GM12878 (cell line): Measurements from ENCODE around the gene KRT71. TPM values are rescaled to one million over a fixed set of nuclear protein-coding genes. Genes with fewer than 3 reads are reported as not detected.

Experiments used
- ATAC-seq: fragments of 200-7000 bp; cut with Tn5 transposase; 3 replicates; pipeline ENCODE4 v1.9.1; 2020; ENCODE audit warnings: mild to moderate bottlenecking, moderate library complexity
- BruUV-seq: library from RNA; stranded (reverse); fragments of 400-500 nt; replicated peaks from 2 replicates; lab custom pipeline; 2021; lab: Mats Ljungman, UMichigan
- CTCF ChIA-PET: fragments of 300-600 bp; sonication (Branson Sonifier 250); formaldehyde crosslinking; extraction: SDS; loops from one replicate; lab custom pipeline; 2021; ENCODE audit warnings: inconsistent platforms; lab: Yijun Ruan, JAX
- POLR2A ChIA-PET: fragments of 350-600 bp; formaldehyde crosslinking; extraction: SDS; loops from one replicate; lab custom pipeline; 2021; ENCODE audit warnings: inconsistent platforms; lab: Charles Lee
- RAD21 ChIA-PET: fragments of 300-600 bp; sonication (Branson Sonifier 250); formaldehyde crosslinking; loops from one replicate; lab custom pipeline; 2023; ENCODE audit warnings: antibody characterized with exemption; ENCODE audit not compliant: unreplicated experiment; lab: Charles Lee
- SMC1A ChIA-PET: fragments of 300-600 bp; sonication (Branson Sonifier 250); formaldehyde crosslinking; loops from one replicate; lab custom pipeline; 2023; ENCODE audit not compliant: unreplicated experiment, uncharacterized antibody; lab: Charles Lee
- DNase-seq: peaks from one replicate; pipeline ENCODE4 v3.0.0-alpha.2; 2011; ENCODE audit warnings: low read depth, low spot score
- FAIRE-seq: peaks from 3 replicates; lab custom pipeline; 2011; peaks lifted over from hg19 to GRCh38; lab: Jason Lieb, UNC
- H2AFZ ChIP-seq: 2 replicates; pipeline ENCODE4 v1.6.0; 2011; ENCODE audit warnings: low read depth, low read length, control low read depth; ENCODE audit not compliant: control insufficient read depth
- H3K27ac ChIP-seq: 2 replicates; pipeline ENCODE4 v1.5.1; 2011; ENCODE audit warnings: control low read depth; ENCODE audit not compliant: control insufficient read depth, insufficient read depth
- H3K27me3 ChIP-seq, 2 experiments: replicated peaks in 1 of 2; 2 replicates each; pipeline versions ENCODE4 v1.6.0 to v1.6.1; 2011; ENCODE audit warnings: low read length in 1 of 2; ENCODE audit not compliant: control insufficient read depth in 2 of 2, insufficient read depth in 2 of 2
- H3K36me3 ChIP-seq, 2 experiments: 2 replicates each; pipeline ENCODE4 v1.5.1; 2011; ENCODE audit warnings: low read length in 1 of 2; ENCODE audit not compliant: control insufficient read depth in 2 of 2, insufficient read depth in 2 of 2
- H3K4me1 ChIP-seq: 2 replicates; pipeline ENCODE4 v1.6.1; 2011; ENCODE audit warnings: mild to moderate bottlenecking, low read length, moderate library complexity, mixed read lengths; ENCODE audit not compliant: control insufficient read depth, insufficient read depth
- H3K4me2 ChIP-seq: 2 replicates; pipeline ENCODE4 v1.6.0; 2011; ENCODE audit warnings: control low read depth; ENCODE audit not compliant: control insufficient read depth, insufficient read depth
- H3K4me3 ChIP-seq: fragments of 200-600 bp; sonication (generic); 2 replicates; pipeline ENCODE4 v1.5.1; 2016
- H3K79me2 ChIP-seq: 2 replicates; pipeline ENCODE4 v1.6.0; 2011; ENCODE audit warnings: low read length; ENCODE audit not compliant: control insufficient read depth, insufficient read depth
- H3K9ac ChIP-seq: 2 replicates; pipeline ENCODE4 v1.8.0; 2011; ENCODE audit warnings: low read length, control low read depth, mixed read lengths; ENCODE audit not compliant: control insufficient read depth, insufficient read depth
- H3K9me3 ChIP-seq: replicated peaks from 3 replicates; pipeline ENCODE4 v1.5.1; 2011; ENCODE audit warnings: mild to moderate bottlenecking, low read length; ENCODE audit not compliant: control insufficient read depth, insufficient read depth
- H4K20me1 ChIP-seq: 2 replicates; pipeline ENCODE4 v1.6.0; 2011; ENCODE audit not compliant: control insufficient read depth, insufficient read depth
- BCL3 ChIP-seq: IDR thresholded peaks from 2 replicates; pipeline ENCODE4 v1.6.1; 2011; ENCODE audit warnings: borderline replicate concordance, low read depth, mild to moderate bottlenecking, moderate library complexity, low read length; ENCODE audit not compliant: insufficient read depth, poor library complexity, severe bottlenecking
- CHD1 ChIP-seq: IDR thresholded peaks from 2 replicates; pipeline ENCODE4 v1.6.1; 2012; ENCODE audit warnings: low read depth, low read length, improper control_type of control experiment
- CHD2 ChIP-seq: IDR thresholded peaks from 2 replicates; pipeline ENCODE4 v1.6.1; 2011; ENCODE audit warnings: low read depth, low read length, improper control_type of control experiment, borderline replicate concordance
- EP300 ChIP-seq, 2 experiments: fragments of 150-350 bp in 1 of 2; IDR thresholded peaks; 2 replicates each; pipeline ENCODE4 v1.6.1; 2011 to 2012; ENCODE audit warnings: low read depth in 2 of 2, low read length in 2 of 2, borderline replicate concordance in 1 of 2, improper control_type of control experiment in 1 of 2, inconsistent platforms in 1 of 2; ENCODE audit not compliant: control insufficient read depth in 1 of 2
- GABPA ChIP-seq: IDR thresholded peaks from 2 replicates; pipeline ENCODE4 v1.6.1; 2014; ENCODE audit warnings: antibody characterized with exemption, low read depth, mild to moderate bottlenecking, inconsistent platforms
- HDAC6 ChIP-seq: fragments of 200-600 bp; sonication (generic); IDR thresholded peaks from one replicate; pipeline ENCODE4 v1.8.0; 2017; ENCODE audit warnings: antibody characterized with exemption; ENCODE audit not compliant: unreplicated experiment
- POLR2AphosphoS5 ChIP-seq: IDR thresholded peaks from 2 replicates; pipeline ENCODE4 v1.6.1; 2011; ENCODE audit warnings: mild to moderate bottlenecking, low read length, inconsistent platforms
- SMAD1 ChIP-seq: fragments of 450-650 bp; IDR thresholded peaks from 2 replicates; pipeline ENCODE4 v1.6.1; 2018; ENCODE audit warnings: mild to moderate bottlenecking, low read depth; ENCODE audit not compliant: partially characterized antibody
- SRF ChIP-seq, 2 experiments: IDR thresholded peaks; 2 replicates each; pipeline ENCODE4 v1.6.1; 2011; ENCODE audit warnings: low read depth in 2 of 2, low read length in 2 of 2, mild to moderate bottlenecking in 1 of 2, moderate library complexity in 1 of 2
- TAF1 ChIP-seq: IDR thresholded peaks from 2 replicates; pipeline ENCODE4 v1.6.1; 2011; ENCODE audit warnings: mild to moderate bottlenecking, low read depth, low read length, borderline replicate concordance
- WGBS: methylation state at CpG from one replicate; pipeline ENCODE4 v1.1.6; 2016; ENCODE audit warnings: low lambda C conversion rate; ENCODE audit not compliant: insufficient replicate concordance, insufficient coverage; ENCODE audit errors: missing lambda C conversion rate; 5-methylcytosine and 5-hydroxymethylcytosine counted together
- in situ Hi-C: fragments of 300-500 bp; cut with MboI; formaldehyde crosslinking; loops from 9 replicates; pipeline ENCODE4 v1.14.3; 2018; ENCODE audit warnings: mixed read lengths
- intact Hi-C: fragments of 100-400 bp; cut with micrococcal nuclease; formaldehyde crosslinking; loops from one replicate; pipeline ENCODE4 v1.14.2; 2022; ENCODE audit not compliant: unreplicated experiment
- polyA plus RNA-seq, 11 experiments: library from polyadenylated mRNA; depleted of rRNA in 4 of 11; unstranded in 6 of 11; stranded (reverse) in 5 of 11; fragments of >200 nt; fragmentation: Nextera tagmentation in 4 of 11; fragmentation: Illumina TruSeq in 1 of 11; extraction: Ambion mirVana in 4 of 11; extraction: Trizol in 1 of 11; gene quantifications; 1 replicate in 1 of 11; 2 replicates in 10 of 11; pipeline versions ENCODE4 v1.2.1 to v1.2.3, GENCODE V29; 2011 to 2016; ENCODE audit warnings: inconsistent platforms in 2 of 11, missing spikeins in 2 of 11, low read depth in 1 of 11
- total RNA-seq, 4 experiments: library from RNA; depleted of rRNA in 3 of 4; stranded (reverse); fragments of >200 nt in 3 of 4; fragmentation: Illumina TruSeq in 1 of 4; extraction: Trizol in 1 of 4; gene quantifications; 2 replicates each; pipeline versions ENCODE4 v1.2.1 to v1.2.3, GENCODE V29; 2013 to 2021
- TF ChIP-seq, protein P1 (sequence below): fragments of 450-650 bp; conservative IDR thresholded peaks from 2 replicates; pipeline ENCODE4 v1.6.1; 2017; ENCODE audit warnings: mild to moderate bottlenecking, moderate library complexity

The KRT71 gene
- total and polyA plus RNA-seq, 10 of the 15 experiments (the other 5 are each of a cell fraction or from before 2014, with no cell fraction given): not detected

GRCh38 chr12:52496590-52497071, 56.3 kb downstream of the KRT71 start:
- no peak overlapping the region for H2AFZ ChIP-seq
- BruUV-seq: no TSS peak
- ChIA-PET CTCF (no interaction called here), SMC1A (no interaction called here), POLR2A (no interaction called here), RAD21 (no interaction called here)
- DNase-seq (no peak), FAIRE-seq (no peak), ATAC-seq (no peak)
- peaks cover 0 to 6% of the 10 kb centered on the region in 2 experiments; a peak in 2 of 4 replicates for H3K27me3 ChIP-seq
- H3K4me2 ChIP-seq: no peak overlapping the region
- no peaks in the 10 kb centered on the region for H3K4me1 ChIP-seq
- no peaks in the 10 kb centered on the region for H3K9me3 ChIP-seq
- in situ Hi-C loops (no loop called here), intact Hi-C loops (no loop called here)
- H4K20me1 ChIP-seq: no peaks in the 10 kb centered on the region
- WGBS: 5% methylated on average over 4 of the region's 4 CpGs
- H3K4me3 ChIP-seq: no peak overlapping the region
- TF ChIP-seq BCL3 (no peak), CHD1 (no peak), TAF1 (no peak), GABPA (no peak), CHD2 (no peak), POLR2AphosphoS5 (no peak), SMAD1 (no peak), EP300 (IDR thresholded peaks at IDR 0.05; ENCODE audit: borderline replicate concordance in 1 of 2, control insufficient read depth in 1 of 2, low read depth in 2 of 2, low read length in 2 of 2) (no peak), HDAC6 (no peak), SRF (IDR thresholded peaks at IDR 0.05; ENCODE audit: low read depth in 2 of 2, low read length in 2 of 2) (no peak)
- TF ChIP-seq, protein P1, sequence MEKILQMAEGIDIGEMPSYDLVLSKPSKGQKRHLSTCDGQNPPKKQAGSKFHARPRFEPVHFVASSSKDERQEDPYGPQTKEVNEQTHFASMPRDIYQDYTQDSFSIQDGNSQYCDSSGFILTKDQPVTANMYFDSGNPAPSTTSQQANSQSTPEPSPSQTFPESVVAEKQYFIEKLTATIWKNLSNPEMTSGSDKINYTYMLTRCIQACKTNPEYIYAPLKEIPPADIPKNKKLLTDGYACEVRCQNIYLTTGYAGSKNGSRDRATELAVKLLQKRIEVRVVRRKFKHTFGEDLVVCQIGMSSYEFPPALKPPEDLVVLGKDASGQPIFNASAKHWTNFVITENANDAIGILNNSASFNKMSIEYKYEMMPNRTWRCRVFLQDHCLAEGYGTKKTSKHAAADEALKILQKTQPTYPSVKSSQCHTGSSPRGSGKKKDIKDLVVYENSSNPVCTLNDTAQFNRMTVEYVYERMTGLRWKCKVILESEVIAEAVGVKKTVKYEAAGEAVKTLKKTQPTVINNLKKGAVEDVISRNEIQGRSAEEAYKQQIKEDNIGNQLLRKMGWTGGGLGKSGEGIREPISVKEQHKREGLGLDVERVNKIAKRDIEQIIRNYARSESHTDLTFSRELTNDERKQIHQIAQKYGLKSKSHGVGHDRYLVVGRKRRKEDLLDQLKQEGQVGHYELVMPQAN: no peak
- H3K79me2 ChIP-seq: no peaks in the 10 kb centered on the region
- H3K27ac ChIP-seq: no peak overlapping the region
- no peaks in the 10 kb centered on the region for H3K36me3 ChIP-seq
- H3K9ac ChIP-seq: no peak overlapping the region
